ENCODE data around the gene PLCD3.

Gene PLCD3

GRCh38 chr17:45171338-45172231 is 39.3 kb upstream of the PLCD3 start:
- H3K4me3 ChIP-seq (ENCODE audit: severe bottlenecking), result peak overlapping the region; percentile 37

DNA sequence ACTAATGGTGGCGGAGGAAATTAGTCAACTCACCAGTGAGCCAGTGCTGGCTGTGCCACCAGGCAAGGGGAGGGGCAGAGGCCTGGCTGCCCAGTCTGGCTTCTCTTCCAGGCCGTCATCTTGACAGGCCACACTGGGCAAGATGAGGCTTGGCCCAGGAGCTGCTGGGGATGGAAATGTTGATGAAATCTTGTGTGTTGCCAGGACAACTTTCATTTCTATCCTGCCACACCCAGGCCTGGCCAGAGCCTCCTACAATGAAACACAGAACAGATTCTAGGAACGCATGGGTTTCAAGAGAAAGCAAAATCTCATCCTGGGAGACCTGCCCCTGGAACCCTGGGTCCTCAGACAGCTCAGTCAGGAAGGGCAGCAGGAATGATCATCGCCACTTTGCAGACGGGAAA is 38.6 kb upstream of the PLCD3 start:
- peak overlapping the region; percentile 98 for H3K27ac ChIP-seq (ENCODE audit: poor library complexity, severe bottlenecking)
- H3K4me3 ChIP-seq (ENCODE audit: severe bottlenecking), result peak overlapping the region; percentile 37
- ATAC-seq (ENCODE audit: low read depth), result peak; percentile 71

More at GRCh38 chr17:45171338-45172231, 39.3 kb upstream of the PLCD3 start:
- Histone ChIP-seq H3K4me1 (ENCODE audit: insufficient read depth, poor library complexity, severe bottlenecking) (peaks cover 27% of the 10 kb centered on the region), H3K27ac (ENCODE audit: poor library complexity, severe bottlenecking) (peak overlapping the region; percentile 98), H3K36me3 (ENCODE audit: low read depth) (no peaks in the 10 kb centered on the region), H3K9me3 (ENCODE audit: severe bottlenecking) (no peaks in the 10 kb centered on the region), H3K27me3 (ENCODE audit: insufficient read depth, poor library complexity, severe bottlenecking) (no peaks in the 10 kb centered on the region)
- ATAC-seq (ENCODE audit: low read depth), result peak; percentile 35
- no peak for TF ChIP-seq CTCF (IDR thresholded peaks at IDR 0.05; ENCODE audit: poor library complexity, severe bottlenecking)
- peak; percentile 93 for DNase-seq (ENCODE audit: low spot score)

DNA sequence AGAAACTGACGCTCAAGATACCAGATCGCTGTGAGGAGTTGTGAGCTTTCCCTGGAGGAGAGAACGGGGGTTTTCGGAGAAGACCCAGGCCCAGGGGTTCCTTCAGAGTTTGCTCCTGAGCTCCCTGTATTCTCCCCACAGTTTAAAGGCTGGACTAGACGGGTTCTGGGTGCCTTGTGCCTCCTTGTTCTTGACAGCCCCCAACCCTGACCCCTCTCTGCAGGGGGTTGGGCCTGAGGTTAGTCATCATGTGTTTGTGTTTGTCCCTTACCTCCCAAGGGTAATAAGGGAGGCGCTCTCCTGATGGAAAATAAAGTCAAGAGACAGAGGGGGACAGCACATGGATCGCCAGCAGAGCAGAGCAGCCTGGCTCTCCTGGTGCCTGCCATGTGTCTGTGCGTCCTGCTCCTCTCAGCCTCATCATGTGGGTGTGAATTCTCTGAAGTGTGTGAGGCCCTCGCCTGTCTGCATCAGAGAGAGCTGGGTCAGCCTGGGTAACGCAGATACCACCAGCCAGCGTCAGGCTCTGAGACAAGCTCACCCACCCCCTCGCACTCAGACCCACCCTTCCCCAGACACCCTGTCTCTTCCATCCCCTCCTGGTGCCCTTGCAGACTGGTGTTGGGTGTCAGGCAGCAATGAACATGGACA is 38.1 kb upstream of the PLCD3 start:
- Histone ChIP-seq H3K27me3 (ENCODE audit: insufficient read depth, poor library complexity, severe bottlenecking) (no peaks in the 10 kb centered on the region), H3K4me1 (ENCODE audit: insufficient read depth, poor library complexity, severe bottlenecking) (peaks cover 15% of the 10 kb centered on the region), H3K4me3 (ENCODE audit: severe bottlenecking) (peak overlapping the region; percentile 37), H3K27ac (ENCODE audit: poor library complexity, severe bottlenecking) (peak overlapping the region; percentile 98), H3K36me3 (ENCODE audit: low read depth) (no peaks in the 10 kb centered on the region), H3K9me3 (ENCODE audit: severe bottlenecking) (no peaks in the 10 kb centered on the region)
- TF ChIP-seq CTCF (IDR thresholded peaks at IDR 0.05; ENCODE audit: poor library complexity, severe bottlenecking), result no peak
- ATAC-seq (ENCODE audit: low read depth), result no peak
- DNase-seq (ENCODE audit: low spot score), result no peak

More for the DNA sequence above, 38.6 kb upstream of the PLCD3 start:
- Histone ChIP-seq H3K36me3 (ENCODE audit: low read depth) (no peaks in the 10 kb centered on the region), H3K27me3 (ENCODE audit: insufficient read depth, poor library complexity, severe bottlenecking) (no peaks in the 10 kb centered on the region), H3K4me1 (ENCODE audit: insufficient read depth, poor library complexity, severe bottlenecking) (peaks cover 20% of the 10 kb centered on the region), H3K9me3 (ENCODE audit: severe bottlenecking) (no peaks in the 10 kb centered on the region)
- TF ChIP-seq CTCF (IDR thresholded peaks at IDR 0.05; ENCODE audit: poor library complexity, severe bottlenecking), result no peak
- DNase-seq (ENCODE audit: low spot score), result peak; percentile 95

DNA sequence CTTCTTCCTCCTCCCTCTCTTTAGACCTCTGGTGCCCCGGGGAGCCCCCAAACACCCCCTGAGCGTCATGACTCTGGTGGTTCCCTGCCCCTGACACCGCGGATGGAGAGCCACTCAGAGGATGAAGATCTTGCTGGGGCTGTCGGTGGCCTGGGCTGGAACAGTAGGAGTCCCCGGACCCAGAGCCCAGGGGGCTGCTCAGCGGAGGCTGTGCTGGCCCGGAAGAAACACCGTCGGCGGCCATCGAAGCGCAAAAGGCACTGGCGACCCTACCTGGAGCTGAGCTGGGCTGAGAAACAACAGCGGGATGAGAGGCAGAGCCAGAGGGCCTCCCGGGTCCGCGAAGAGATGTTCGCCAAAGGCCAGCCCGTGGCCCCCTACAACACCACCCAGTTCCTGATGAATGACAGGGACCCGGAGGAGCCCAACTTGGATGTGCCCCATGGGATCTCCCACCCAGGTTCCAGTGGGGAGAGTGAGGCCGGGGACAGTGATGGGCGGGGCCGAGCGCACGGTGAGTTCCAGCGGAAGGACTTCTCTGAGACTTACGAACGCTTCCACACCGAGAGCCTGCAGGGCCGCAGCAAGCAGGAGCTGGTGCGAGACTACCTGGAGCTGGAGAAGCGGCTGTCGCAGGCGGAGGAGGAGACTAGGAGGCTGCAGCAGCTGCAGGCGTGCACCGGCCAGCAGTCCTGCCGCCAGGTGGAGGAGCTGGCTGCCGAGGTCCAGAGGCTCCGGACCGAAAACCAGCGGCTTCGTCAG is 36.9 kb upstream of the PLCD3 start:
- DNase-seq (ENCODE audit: low spot score), result no peak
- no peaks in the 10 kb centered on the region for H3K36me3 ChIP-seq (ENCODE audit: low read depth)
- no peaks in the 10 kb centered on the region for H3K27me3 ChIP-seq (ENCODE audit: insufficient read depth, poor library complexity, severe bottlenecking)
- no peak overlapping the region for H3K4me3 ChIP-seq (ENCODE audit: severe bottlenecking)
- TF ChIP-seq CTCF (IDR thresholded peaks at IDR 0.05; ENCODE audit: poor library complexity, severe bottlenecking), result no peak
- peak overlapping the region; percentile 98 for H3K27ac ChIP-seq (ENCODE audit: poor library complexity, severe bottlenecking)
- ATAC-seq (ENCODE audit: low read depth), result no peak
- H3K4me1 ChIP-seq (ENCODE audit: insufficient read depth, poor library complexity, severe bottlenecking), result peaks cover 13% of the 10 kb centered on the region
- H3K9me3 ChIP-seq (ENCODE audit: severe bottlenecking), result no peaks in the 10 kb centered on the region

All from RWPE2 (cell line).